HG02610 (cell line): Measurements from ENCODE around the gene ALKBH6.
"Not testable (repeated sequence)": the region's sequence is repeated elsewhere in the genome, so short reads cannot be mapped to it uniquely, and the experiment has no call there.

Source experiments
- ATAC-seq: cut with Tn5 transposase; IDR thresholded peaks from one replicate; pipeline ENCODE4 v1.9.1; 2021; ENCODE audit warnings: mild to moderate bottlenecking, moderate library complexity; ENCODE audit not compliant: unreplicated experiment

ALKBH6 gene

GRCh38 chr19:35993923-35994598 lies 20.0 kb downstream of the ALKBH6 start:
- ATAC-seq, result no peak

GRCh38 chr19:35992907-35993765 lies 20.9 kb downstream of the ALKBH6 start:
- ATAC-seq, result no peak

- no peak for ATAC-seq
Measured at GRCh38 chr19:35991731-35992450, 22.1 kb downstream of the ALKBH6 start.

- ATAC-seq, result no peak
Measured at GRCh38 chr19:35990771-35991730, 23.0 kb downstream of the ALKBH6 start.

GRCh38 chr19:35990156-35990555 lies 23.9 kb downstream of the ALKBH6 start:
- no peak for ATAC-seq

GRCh38 chr19:35988824-35989223 lies 25.2 kb downstream of the ALKBH6 start:
- no peak for ATAC-seq

- no peak for ATAC-seq
Measured at GRCh38 chr19:35987571-35987896, 26.5 kb downstream of the ALKBH6 start.

GRCh38 chr19:35986664-35987570 lies 27.1 kb downstream of the ALKBH6 start:
- no peak for ATAC-seq

- no peak for ATAC-seq
Measured at GRCh38 chr19:35986111-35986510, 27.9 kb downstream of the ALKBH6 start.

GRCh38 chr19:35983177-35983576 lies 30.8 kb downstream of the ALKBH6 start:
- ATAC-seq, result no peak

GRCh38 chr19:35980997-35981396 lies 33.0 kb downstream of the ALKBH6 start:
- ATAC-seq, result not testable (repeated sequence)

GRCh38 chr19:35978832-35979365 lies 35.1 kb downstream of the ALKBH6 start:
- ATAC-seq, result no peak

- no peak for ATAC-seq
Measured at GRCh38 chr19:35978271-35978670, 35.7 kb downstream of the ALKBH6 start.

GRCh38 chr19:35977446-35978222 lies 36.4 kb downstream of the ALKBH6 start:
- no peak for ATAC-seq

- ATAC-seq, result no peak
Measured at GRCh38 chr19:35975608-35976214, 38.3 kb downstream of the ALKBH6 start.

- no peak for ATAC-seq
Measured at GRCh38 chr19:35973487-35973886, 40.5 kb downstream of the ALKBH6 start.

GRCh38 chr19:35966771-35967170 lies 47.2 kb downstream of the ALKBH6 start:
- ATAC-seq, result no peak

GRCh38 chr19:35963514-35963913 lies 50.5 kb downstream of the ALKBH6 start:
- no peak for ATAC-seq
